Neural progenitor cell (in vitro differentiated cells): ENCODE results near the gene GATC. TPM values are rescaled to one million over a fixed set of nuclear protein-coding genes. Genes with fewer than 3 reads are reported as not detected.

Experiments used
- DNase-seq: peaks from one replicate; pipeline ENCODE4 v3.0.0-alpha.2; 2016; ENCODE audit warnings: low spot score
- H2AFZ ChIP-seq: fragments of 200-600 bp; sonication (generic); replicated peaks from 2 replicates; pipeline ENCODE4 v1.6.1; 2016; ENCODE audit warnings: antibody characterized with exemption
- H3F3A ChIP-seq: fragments of 200-600 bp; sonication (generic); 2 replicates; pipeline ENCODE4 v1.6.1; 2016; ENCODE audit warnings: antibody characterized with exemption, low read depth
- H3K27ac ChIP-seq: fragments of 200-600 bp; sonication (generic); 2 replicates; pipeline ENCODE4 v1.5.1; 2016; ENCODE audit warnings: mild to moderate bottlenecking
- H3K27me3 ChIP-seq: fragments of 200-600 bp; sonication (generic); 2 replicates; pipeline ENCODE4 v1.6.1; 2016; ENCODE audit warnings: mild to moderate bottlenecking, moderate library complexity
- H3K36me3 ChIP-seq: fragments of 200-600 bp; sonication (generic); 2 replicates; pipeline ENCODE4 v1.5.1; 2016
- H3K4me1 ChIP-seq: fragments of 200-600 bp; sonication (generic); 2 replicates; pipeline ENCODE4 v1.6.1; 2016; ENCODE audit warnings: mixed run types
- H3K4me2 ChIP-seq: fragments of 200-600 bp; sonication (generic); 2 replicates; pipeline ENCODE4 v1.6.1; 2016
- H3K4me3 ChIP-seq: fragments of 200-600 bp; sonication (generic); 2 replicates; pipeline ENCODE4 v1.5.1; 2016
- H3K79me2 ChIP-seq: fragments of 200-600 bp; sonication (generic); 2 replicates; pipeline ENCODE4 v1.6.1; 2016; ENCODE audit warnings: low read depth
- H3K9ac ChIP-seq: fragments of 200-600 bp; sonication (generic); 2 replicates; pipeline ENCODE4 v1.6.1; 2016
- H3K9me3 ChIP-seq: fragments of 200-600 bp; sonication (generic); 2 replicates; pipeline ENCODE4 v1.5.1; 2016; ENCODE audit warnings: low read depth
- H4K20me1 ChIP-seq: fragments of 200-600 bp; sonication (generic); 2 replicates; pipeline ENCODE4 v1.6.1; 2016; ENCODE audit warnings: low read depth
- H3K27ac Mint-ChIP-seq: 3 replicates; pipeline ENCODE4 v1.8.0; 2021; ENCODE audit warnings: mixed read lengths
- H3K27me3 Mint-ChIP-seq: 2 replicates; pipeline ENCODE4 v1.8.0; 2022; ENCODE audit warnings: low read depth, mild to moderate bottlenecking, inconsistent platforms, moderate library complexity, mixed read lengths; ENCODE audit not compliant: insufficient read depth
- H3K36me3 Mint-ChIP-seq: 3 replicates; pipeline ENCODE4 v1.8.0; 2021; ENCODE audit warnings: mixed read lengths
- H3K4me1 Mint-ChIP-seq: 3 replicates; pipeline ENCODE4 v1.8.0; 2021; ENCODE audit warnings: mixed read lengths
- H3K4me3 Mint-ChIP-seq: 3 replicates; pipeline ENCODE4 v1.8.0; 2021; ENCODE audit warnings: mild to moderate bottlenecking, moderate library complexity, mixed read lengths
- H3K9me3 Mint-ChIP-seq: 3 replicates; pipeline ENCODE4 v1.8.0; 2020; ENCODE audit warnings: mixed read lengths
- EZH2 ChIP-seq: fragments of 200-600 bp; sonication (generic); IDR thresholded peaks from 2 replicates; pipeline ENCODE4 v1.6.1; 2017; ENCODE audit warnings: antibody characterized with exemption, mild to moderate bottlenecking, moderate library complexity
- EZH2phosphoT487 ChIP-seq: fragments of 200-600 bp; sonication (generic); IDR thresholded peaks from 2 replicates; pipeline ENCODE4 v1.6.1; 2017; ENCODE audit warnings: antibody characterized with exemption
- total RNA-seq: library from RNA; depleted of rRNA; stranded (reverse); fragments of >200 nt; gene quantifications from 2 replicates; pipeline ENCODE4 v1.2.3, GENCODE V29; 2015; ENCODE audit warnings: low replicate concordance
- TF ChIP-seq, protein P1 (sequence below): fragments of 200-600 bp; sonication (generic); IDR thresholded peaks from 2 replicates; pipeline ENCODE4 v1.5.1; 2017; ENCODE audit warnings: antibody characterized with exemption, mild to moderate bottlenecking

The GATC gene
- total RNA-seq, 1 donor from 2014 or later, result 29.1 TPM

DNA sequence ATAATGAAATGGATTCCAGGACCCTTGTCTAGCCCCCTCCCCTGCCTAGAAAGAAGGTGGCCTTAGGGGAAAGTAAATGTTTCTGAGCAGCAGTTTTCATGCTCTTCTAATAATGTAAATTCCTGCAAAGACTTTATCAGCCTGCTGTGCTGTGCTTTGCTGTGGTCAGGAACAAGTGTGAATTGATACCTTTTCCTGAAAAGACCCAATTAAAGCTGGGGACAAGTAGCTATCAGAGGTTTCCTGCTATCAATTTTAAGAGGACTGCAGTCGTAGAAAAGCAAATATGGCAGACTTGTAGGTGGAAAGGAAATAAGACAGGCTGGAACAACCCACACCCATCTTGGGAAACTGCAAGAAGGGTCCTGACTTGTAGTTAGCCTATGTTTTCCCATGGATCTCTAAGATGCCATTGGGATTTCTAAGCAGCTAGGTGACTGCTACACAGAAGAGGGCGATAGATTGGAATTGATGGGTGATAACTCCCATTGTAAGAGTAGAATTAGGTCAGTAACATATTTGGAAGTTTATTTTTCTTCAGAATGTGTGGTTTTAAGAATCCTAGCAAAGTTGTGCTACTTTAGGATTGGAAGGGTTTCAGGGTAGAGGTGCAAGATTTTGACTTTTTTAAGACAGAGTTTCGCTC is 52.7 kb downstream of the GATC start:
- Mint-ChIP-seq H3K4me1 (peaks cover 31% of the 10 kb centered on the region), H3K27me3 (peaks cover 2% of the 10 kb centered on the region), H3K4me3 (peak overlapping the region; percentile 99), H3K9me3 (no peaks in the 10 kb centered on the region), H3K27ac (peak overlapping the region; percentile 40), H3K36me3 (peaks cover 29% of the 10 kb centered on the region)
- H3K4me2 ChIP-seq, result peak overlapping the region; percentile 100
- H3K9me3 ChIP-seq, result no peaks in the 10 kb centered on the region
- peaks cover 19% of the 10 kb centered on the region for H3K4me1 ChIP-seq
- H3K36me3 ChIP-seq, result peaks cover 3% of the 10 kb centered on the region
- H3K9ac ChIP-seq, result no peak overlapping the region
- no peak overlapping the region for H2AFZ ChIP-seq
- H3K27ac ChIP-seq, result peak overlapping the region; percentile 40
- peaks cover 56% of the 10 kb centered on the region for H3F3A ChIP-seq
- no peak overlapping the region for H3K4me3 ChIP-seq
- no peaks in the 10 kb centered on the region for H3K27me3 ChIP-seq
- TF ChIP-seq, protein P1, sequence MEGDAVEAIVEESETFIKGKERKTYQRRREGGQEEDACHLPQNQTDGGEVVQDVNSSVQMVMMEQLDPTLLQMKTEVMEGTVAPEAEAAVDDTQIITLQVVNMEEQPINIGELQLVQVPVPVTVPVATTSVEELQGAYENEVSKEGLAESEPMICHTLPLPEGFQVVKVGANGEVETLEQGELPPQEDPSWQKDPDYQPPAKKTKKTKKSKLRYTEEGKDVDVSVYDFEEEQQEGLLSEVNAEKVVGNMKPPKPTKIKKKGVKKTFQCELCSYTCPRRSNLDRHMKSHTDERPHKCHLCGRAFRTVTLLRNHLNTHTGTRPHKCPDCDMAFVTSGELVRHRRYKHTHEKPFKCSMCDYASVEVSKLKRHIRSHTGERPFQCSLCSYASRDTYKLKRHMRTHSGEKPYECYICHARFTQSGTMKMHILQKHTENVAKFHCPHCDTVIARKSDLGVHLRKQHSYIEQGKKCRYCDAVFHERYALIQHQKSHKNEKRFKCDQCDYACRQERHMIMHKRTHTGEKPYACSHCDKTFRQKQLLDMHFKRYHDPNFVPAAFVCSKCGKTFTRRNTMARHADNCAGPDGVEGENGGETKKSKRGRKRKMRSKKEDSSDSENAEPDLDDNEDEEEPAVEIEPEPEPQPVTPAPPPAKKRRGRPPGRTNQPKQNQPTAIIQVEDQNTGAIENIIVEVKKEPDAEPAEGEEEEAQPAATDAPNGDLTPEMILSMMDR, result no peak
- TF ChIP-seq EZH2 (no peak), EZH2phosphoT487 (no peak)
- H4K20me1 ChIP-seq, result peaks cover 31% of the 10 kb centered on the region
- H3K79me2 ChIP-seq, result peaks cover 36% of the 10 kb centered on the region
- no peak for DNase-seq

DNA sequence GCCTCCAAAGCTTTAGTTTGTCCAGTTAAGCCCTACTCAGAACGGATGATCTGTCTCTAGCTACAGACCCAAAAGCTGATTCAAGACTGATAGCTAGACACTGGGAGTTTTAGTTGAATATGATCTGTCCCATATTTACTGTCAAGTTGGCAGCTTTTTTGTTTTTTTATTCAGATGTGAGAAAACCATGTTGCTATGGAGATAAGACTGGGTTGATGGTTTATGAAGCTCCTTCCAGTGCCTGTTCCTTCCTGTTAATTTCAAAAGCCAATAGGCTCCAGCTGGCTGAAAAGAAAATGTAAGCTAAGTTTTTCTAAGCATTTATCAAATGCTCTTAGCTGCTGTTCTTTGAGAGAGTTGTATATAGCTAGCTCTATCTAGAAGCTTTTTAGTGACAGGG is 54.3 kb downstream of the GATC start:
- Mint-ChIP-seq H3K27ac (no peak overlapping the region), H3K4me3 (no peak overlapping the region), H3K9me3 (no peaks in the 10 kb centered on the region), H3K36me3 (peaks cover 31% of the 10 kb centered on the region), H3K4me1 (peaks cover 21% of the 10 kb centered on the region), H3K27me3 (peaks cover 2% of the 10 kb centered on the region)
- no peak for DNase-seq
- Histone ChIP-seq H3K9me3 (no peaks in the 10 kb centered on the region), H3F3A (peaks cover 47% of the 10 kb centered on the region), H3K4me1 (peaks cover 19% of the 10 kb centered on the region), H3K4me2 (no peak overlapping the region), H4K20me1 (peaks cover 31% of the 10 kb centered on the region), H3K27ac (no peak overlapping the region), H3K9ac (no peak overlapping the region), H3K27me3 (no peaks in the 10 kb centered on the region), H3K4me3 (no peak overlapping the region), H3K36me3 (peaks cover 3% of the 10 kb centered on the region), H3K79me2 (peaks cover 31% of the 10 kb centered on the region), H2AFZ (no peak overlapping the region)
- TF ChIP-seq EZH2phosphoT487, result no peak
- no peak for TF ChIP-seq EZH2
- TF ChIP-seq, protein P1, result no peak

DNA sequence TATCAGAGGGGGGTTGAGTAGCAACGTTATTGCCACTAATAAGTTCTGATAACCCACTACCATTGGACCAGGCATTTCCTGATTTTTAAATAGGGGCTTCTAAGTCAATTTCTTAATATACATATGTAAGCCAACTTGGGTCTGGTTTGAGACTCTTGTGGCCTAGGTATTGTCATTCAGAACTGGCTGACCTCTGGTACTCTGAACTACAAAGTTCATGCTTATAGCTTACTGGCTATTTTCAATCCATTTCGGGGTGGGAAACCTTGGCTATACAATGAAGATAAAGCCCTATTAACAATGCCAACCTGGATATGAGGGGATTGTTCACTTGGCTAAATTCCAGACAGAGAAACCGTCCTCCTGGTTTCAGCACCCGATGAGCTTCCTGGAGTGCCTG is 58.3 kb downstream of the GATC start:
- no peak overlapping the region for H3K27ac Mint-ChIP-seq

More for the DNA sequence above, 58.3 kb downstream of the GATC start:
- Histone ChIP-seq H3K9me3 (no peaks in the 10 kb centered on the region), H3K4me2 (no peak overlapping the region), H3K79me2 (no peaks in the 10 kb centered on the region), H4K20me1 (peaks cover under 1% of the 10 kb centered on the region), H3K4me3 (no peak overlapping the region), H3K27me3 (no peaks in the 10 kb centered on the region), H3K4me1 (no peaks in the 10 kb centered on the region), H3K27ac (no peak overlapping the region), H2AFZ (no peak overlapping the region), H3F3A (peaks cover 19% of the 10 kb centered on the region), H3K36me3 (peaks cover 3% of the 10 kb centered on the region), H3K9ac (no peak overlapping the region)
- Mint-ChIP-seq H3K4me3 (no peak overlapping the region), H3K36me3 (peaks cover 20% of the 10 kb centered on the region), H3K27me3 (no peaks in the 10 kb centered on the region), H3K4me1 (no peaks in the 10 kb centered on the region), H3K9me3 (no peaks in the 10 kb centered on the region)
- DNase-seq, result no peak
- TF ChIP-seq, protein P1, result no peak
- TF ChIP-seq EZH2, result no peak
- TF ChIP-seq EZH2phosphoT487, result no peak
